Measurements from ENCODE around the gene CYSRT1.
"Not testable (repeated sequence)": the region's sequence is repeated elsewhere in the genome, so short reads cannot be mapped to it uniquely, and the experiment has no call there.

Gene CYSRT1

DNA sequence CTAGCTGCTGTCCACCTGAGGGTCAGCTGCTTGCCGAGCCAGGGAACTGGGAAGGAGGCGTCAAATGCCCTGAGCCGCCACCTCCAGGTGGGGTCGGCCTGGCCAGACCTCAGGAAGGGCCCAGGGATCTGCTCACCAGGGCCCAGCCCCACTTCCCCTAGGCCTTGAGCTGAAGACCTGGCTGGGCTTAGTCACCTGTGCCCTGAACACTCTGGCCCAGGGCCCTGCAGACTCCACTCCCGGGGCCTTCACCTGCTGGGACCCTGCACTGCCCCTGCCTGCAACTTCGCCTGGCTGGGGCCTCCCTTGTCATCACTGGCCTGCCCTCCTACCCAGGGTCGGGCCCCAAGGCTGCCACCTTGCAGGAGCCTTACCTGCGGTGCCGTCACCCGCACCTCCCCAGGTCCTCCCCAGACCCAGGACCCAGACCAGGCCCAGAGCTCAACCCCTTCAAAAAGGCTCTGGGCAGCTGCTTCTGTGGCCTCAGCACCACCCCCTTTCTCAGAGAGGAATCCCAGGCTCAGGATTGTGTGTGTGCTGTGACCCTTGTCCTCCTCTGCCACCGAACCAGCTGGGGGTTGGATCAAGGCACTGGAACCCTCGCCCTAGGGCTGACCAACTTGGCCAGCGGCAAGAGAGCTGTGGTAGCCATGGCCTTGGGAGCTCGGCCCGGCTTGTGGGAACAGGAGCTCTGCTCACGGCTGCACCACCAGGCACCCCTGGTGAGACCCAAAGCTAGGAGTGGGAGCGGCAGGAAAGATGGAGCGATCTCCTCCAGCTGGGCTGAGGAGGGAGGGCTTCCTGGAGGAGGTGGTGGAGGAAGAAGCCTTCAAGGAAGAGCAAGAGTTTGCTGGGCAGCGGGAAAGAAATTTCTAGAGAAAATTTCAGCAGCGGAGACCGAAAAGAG lies 29.0 kb downstream of the CYSRT1 start:
- DNase-seq = no peak

DNA sequence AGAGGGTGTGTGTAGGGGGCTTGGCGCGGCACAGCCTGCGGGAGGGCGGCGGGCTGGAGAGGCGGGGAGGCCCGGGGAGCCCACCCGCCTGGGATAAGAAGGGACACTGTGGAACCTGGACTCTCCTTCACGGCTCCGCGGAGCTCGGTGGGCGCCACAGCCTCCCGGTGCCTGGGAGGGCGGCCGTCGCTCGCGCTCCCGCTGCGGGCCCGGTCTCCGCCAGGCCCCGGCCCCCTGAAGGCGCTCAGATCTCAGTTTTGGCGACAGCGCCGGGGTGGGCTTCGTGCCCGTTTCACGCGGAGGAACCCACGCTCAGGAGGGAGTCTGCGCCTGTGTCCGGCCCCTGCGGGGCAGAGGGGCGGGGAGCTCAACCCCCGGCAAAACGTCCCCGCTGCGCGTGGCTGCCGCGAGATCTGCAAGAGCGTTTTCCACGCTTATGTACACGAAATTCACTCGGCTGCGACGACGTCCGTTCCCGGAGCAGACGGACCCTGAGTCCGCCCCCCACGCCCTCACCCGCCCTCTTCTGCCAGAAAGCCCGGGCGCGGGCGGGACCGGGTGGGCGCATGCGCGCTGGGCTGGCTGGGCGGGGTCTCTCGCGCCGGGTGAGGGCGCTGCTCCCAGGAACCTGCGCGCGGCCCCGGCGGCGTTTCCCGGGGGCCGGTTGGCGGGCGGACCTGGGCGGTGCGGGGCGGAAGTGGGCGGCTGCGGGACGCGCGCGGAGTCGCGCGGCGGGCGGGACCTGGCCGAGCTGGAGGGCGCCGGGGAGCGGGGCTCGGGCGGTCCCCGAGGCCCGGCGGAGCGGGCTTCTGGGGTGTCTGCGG lies 29.9 kb downstream of the CYSRT1 start, which contains the start of gene NELFB:
Gene NELFB (plus strand): TSS at position 704 of the 824 bp plus-strand sequence.
- peak; percentile 100 for DNase-seq

DNA sequence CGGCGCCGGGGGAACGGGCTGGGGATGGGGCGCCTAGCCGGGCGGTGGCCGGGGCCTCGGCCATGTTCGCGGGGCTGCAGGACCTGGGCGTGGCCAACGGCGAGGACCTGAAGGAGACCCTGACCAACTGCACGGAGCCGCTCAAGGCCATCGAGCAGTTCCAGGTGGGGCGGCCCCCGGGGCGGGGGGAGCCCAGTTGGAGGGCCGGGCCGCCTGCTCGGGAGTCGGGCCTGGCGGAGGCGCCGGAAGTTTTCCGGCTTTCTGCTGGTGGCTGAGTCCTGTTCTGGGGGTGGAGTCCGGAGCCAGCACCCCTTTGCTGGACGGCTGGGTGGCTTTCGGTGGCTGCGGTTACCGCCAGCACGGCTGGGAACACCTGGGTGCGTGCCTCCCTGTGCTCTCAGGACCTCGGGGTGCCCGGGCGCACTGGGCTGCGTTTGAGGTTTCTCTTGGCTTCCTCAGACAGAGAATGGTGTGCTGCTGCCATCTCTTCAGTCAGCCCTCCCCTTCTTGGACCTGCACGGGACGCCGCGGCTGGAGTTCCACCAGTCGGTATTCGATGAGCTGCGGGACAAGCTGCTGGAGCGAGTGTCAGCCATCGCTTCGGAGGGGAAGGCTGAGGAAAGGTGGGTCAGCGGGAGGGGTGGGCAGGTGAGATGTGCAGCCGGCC lies 30.6 kb downstream of the CYSRT1 start:
- DNase-seq = peak; percentile 77

DNA sequence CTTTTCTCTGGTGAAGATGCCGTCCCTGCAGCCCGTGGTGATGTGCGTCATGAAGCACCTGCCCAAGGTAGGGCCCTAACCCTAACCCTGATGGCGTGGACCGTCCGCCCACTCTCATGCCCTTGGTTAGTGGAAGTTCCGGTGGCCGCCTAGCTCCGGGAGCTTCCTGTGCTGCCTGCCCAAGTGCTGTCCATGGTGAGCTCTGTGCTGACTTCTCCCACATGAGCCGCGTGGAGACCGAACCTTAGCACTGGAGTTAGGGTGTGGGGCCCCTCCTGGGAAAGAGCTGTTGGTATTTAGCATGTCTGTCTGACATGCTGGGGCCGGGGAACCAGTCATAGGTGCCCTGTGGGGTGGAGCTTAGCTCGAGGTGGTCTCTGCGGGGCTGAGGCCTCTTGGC lies 31.4 kb downstream of the CYSRT1 start:
- no peak for DNase-seq

DNA sequence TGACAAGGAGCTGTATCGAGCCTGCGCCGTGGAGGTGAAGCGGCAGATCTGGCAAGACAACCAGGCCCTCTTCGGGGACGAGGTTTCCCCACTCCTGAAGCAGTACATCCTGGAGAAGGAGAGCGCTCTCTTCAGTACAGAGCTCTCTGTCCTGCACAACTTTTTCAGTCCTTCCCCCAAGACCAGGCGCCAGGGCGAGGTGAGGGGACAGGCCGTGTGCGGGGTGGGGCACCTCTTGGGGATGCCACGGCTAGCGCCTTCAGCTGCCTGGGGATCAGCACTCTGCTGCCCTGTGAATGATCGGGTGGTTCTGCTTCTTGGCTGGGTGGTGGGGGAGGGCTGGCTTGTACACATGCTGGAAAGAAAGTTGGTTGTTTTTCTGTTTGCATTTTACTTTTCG lies 31.9 kb downstream of the CYSRT1 start:
- DNase-seq = no peak

DNA sequence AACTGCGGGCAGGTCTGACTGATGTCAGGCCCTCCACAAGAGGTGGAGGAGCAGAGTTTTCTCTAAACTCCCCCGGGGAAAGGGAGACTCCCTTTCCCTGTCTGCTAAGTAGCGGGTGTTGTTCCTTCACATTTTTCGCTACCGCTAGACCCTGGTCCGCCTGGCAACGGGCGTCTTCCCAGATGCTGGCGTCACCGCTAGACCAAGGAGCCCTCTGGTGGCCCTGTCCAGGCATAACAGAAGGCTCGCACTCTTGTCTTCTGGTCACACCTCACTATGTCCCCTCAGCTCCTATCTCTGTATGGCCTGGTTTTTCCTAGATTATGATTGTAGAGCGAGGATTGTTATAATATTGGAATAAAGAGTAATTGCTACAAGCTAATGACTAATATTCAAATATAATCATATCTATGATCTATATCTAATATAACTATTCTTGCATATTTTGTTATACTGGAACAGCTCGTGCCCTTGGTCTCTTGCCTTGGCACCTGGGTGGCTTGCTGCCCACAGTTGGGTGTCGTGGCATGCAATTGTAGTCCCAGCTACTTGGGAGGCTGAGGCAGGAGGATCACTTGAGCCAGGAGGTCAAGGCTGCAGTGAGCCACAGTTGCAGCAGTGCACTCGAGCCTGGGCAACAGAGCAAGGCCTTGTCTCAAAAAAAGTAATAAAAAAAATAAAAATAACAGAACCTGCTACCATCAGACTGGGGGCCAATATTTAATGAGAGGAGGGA lies 37.4 kb downstream of the CYSRT1 start:
- not testable (repeated sequence) for DNase-seq

DNA sequence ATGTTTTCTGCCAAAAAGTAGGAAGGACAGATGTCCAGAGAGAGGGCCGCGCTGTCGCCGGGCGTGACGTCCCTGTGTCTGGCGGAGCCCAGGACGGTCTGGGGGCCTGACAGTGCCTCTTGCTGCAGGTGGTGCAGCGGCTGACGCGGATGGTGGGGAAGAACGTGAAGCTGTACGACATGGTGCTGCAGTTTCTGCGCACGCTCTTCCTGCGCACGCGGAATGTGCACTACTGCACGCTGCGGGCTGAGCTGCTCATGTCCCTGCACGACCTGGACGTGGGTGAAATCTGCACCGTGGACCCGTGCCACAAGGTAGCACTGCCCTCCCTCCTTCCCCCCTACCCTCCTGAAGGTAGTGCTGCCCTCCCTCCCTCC lies 37.9 kb downstream of the CYSRT1 start:
- DNase-seq = no peak

DNA sequence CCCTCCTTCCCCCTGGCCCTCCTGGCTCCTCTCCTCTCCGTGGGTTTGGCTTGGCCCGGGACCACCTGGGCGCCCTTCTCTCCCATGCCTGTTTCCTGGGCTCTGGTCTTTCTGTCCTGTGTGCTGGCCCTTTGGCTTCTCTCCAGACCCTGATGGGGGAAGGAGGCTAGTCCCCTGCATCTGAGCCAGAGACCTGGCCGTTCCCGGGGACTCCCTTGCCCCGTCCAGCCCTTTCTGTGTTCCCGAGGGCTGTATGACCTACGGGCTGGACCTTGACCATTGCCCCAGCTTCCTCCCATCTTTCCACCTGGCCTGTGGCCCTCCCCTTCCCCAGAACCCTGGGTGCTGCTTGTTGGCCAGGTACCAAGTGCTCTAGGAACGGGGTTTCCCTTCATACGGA lies 38.5 kb downstream of the CYSRT1 start:
- no peak for DNase-seq

DNA sequence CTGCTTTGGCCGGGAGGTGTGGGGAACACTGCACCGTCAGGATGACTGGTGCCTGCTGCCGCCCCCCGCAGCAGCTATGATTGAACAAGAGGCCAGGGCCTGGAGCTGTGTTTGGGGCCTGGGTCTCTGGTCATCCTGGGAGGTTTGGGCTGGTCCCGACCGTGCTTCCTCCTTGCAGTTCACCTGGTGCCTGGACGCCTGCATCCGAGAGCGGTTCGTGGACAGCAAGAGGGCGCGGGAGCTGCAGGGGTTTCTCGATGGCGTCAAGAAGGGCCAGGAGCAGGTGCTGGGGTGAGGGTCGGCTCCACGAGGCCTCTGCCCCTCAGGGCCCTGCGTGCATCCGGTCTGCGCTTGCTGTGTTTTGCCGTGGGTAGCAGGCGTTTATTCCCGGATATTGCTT lies 39.1 kb downstream of the CYSRT1 start:
- no peak for DNase-seq

DNA sequence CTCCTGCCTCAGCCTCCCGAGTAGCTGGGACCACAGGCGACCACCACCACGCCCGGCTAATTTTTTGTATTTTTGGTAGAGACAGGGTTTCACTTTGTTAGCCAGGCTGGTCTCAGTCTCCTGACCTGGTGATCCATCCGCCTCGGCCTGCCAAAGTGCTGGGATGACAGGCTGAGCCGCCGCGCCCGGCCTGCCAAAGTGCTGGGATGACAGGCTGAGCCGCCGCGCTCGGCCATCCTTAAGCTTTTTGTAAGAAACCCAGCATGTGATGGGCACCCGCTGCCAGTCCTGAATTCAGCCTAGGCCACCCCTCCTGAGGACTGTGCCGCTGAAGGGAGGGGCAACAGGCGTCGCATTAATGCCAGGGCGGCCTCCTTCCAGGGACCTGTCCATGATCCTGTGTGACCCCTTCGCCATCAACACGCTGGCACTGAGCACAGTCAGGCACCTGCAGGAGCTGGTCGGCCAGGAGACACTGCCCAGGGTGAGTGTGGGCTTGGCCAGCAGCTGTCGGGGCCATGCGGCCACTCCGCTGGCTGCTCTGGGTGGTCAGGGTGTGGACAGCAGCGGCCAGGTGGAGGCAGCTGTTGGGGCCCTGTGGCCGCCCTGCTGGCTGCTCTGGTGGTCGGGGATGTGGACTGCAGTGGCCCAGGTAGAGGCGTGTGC lies 40.7 kb downstream of the CYSRT1 start:
- no peak for DNase-seq

DNA sequence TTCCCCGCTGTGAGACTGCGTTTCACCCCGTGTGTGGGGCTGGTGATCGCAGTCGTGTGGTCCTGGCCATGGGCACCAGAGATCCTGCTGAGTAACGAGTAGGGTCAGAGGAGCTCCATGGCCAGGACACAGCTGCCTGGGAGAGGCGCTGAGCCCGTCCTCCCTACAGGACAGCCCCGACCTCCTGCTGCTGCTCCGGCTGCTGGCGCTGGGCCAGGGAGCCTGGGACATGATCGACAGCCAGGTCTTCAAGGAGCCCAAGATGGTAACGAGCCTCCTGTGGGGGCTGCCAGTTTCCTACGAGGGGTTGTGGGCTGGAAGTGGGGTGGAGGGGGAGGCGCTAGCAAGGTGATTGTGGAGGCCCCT lies 41.2 kb downstream of the CYSRT1 start:
- no peak for DNase-seq

DNA sequence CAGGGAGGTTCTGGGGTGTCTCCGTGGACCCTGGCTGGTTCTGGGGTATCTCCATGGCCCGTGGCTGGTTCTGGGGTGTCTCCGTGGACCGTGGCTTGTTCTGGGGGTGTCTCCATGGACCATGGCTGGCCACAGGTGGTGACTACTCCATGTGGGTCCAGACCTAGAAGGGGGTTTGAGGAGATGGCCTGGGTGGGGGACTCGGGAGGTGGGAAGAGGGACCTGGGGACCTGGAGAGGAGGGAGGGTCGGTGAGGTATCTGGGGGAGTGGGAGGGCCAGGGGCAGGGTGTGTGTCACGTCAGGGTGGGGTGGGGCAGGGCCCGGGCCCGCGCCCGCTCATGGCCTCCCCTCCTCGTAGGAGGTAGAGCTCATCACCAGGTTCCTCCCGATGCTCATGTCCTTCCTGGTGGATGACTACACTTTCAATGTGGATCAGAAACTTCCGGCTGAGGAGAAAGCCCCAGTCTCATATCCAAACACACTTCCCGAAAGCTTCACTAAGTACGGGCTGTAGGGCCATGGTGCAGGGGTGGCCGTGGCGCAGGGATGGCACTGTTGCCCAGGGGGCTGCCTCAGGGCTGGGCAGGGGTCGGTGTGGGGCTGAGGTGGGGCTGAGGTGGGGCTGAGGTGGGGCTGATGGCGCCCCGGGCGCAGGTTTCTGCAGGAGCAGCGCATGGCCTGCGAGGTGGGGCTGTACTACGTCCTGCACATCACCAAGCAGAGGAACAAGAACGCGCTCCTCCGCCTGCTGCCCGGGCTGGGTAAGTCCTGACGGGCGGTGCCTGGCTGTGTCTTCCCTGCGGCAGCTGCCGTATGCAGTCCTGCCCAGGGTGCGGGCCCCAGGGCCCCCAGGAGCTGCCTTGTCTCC lies 41.8 kb downstream of the CYSRT1 start:
- DNase-seq = no peak

DNA sequence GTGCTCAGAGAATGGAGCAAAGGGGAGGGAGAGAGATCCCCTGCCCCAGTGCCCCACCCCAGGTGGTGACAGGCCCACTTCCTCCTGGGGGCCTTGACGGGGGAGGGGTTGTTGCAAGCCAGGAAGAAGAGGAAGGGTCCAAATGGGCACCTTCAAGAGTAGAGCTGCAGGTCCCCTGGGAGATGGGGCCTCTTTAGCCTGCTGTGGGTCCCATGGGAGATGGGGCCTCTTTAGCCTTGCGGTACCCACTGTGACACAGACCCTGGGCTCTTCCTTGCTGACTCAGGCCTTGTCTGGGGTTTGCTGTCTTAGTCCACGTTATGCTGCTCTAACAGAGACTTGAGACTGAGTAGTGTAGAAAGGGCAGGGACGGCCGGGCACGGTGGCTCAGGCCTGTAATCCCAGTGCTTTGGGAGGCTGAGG lies 43.0 kb downstream of the CYSRT1 start:
- DNase-seq = no peak

DNA sequence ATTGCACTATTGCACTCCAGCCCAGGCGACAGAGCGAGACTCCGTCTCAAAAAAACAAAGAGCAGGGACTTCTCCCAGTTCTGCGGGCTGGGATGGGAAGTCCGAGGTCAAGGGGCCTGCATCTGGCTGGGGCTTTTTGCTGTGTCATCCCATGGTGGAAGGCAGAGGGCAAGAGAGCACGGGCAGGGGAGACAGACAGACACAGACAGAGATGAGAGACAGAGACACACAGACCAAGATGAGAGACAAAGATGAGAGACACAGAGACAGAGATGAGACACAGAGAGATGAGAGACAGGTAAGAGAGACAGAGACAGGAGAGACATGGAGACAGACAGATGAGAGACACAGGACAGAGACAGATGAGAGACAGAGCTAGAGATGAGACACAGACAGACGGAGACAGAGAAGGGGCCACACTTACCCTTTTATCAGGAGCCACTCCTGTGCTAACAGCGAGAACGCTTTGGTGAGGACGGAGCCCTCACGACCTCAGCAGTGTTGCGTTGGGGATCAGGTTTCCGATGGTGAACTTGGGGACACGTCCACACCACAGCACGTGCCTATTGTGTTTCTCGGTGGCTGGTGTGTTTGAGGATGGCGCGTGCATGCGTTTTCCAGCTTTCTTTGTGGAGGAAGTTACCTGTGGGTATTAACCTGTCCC lies 43.7 kb downstream of the CYSRT1 start:
- DNase-seq = no peak

DNA sequence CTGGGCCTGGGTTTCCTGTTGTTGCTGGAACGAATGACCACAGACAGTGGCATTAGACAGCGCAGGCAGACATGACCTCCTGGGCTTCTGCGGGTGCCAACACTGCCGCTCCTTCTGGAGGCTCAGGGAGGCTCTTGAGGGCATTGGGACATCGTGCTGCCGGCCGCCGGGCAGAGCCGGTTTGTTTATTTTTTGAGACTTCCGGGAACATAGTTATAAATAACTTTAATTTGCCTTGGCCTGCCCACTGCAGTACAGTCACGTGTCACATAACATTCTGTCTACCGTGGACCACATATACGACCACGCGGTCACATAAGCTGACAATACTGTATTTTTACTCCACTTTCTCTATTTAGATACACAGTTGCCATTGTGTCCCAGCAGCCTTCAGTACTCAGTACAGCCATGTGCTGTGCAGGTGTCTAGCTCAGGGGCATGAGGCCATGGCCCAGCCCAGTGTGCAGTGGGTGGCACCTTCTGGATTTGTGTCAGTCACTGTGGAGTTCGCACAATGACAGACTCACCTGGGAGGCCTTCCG lies 44.3 kb downstream of the CYSRT1 start:
- no peak for DNase-seq

DNA sequence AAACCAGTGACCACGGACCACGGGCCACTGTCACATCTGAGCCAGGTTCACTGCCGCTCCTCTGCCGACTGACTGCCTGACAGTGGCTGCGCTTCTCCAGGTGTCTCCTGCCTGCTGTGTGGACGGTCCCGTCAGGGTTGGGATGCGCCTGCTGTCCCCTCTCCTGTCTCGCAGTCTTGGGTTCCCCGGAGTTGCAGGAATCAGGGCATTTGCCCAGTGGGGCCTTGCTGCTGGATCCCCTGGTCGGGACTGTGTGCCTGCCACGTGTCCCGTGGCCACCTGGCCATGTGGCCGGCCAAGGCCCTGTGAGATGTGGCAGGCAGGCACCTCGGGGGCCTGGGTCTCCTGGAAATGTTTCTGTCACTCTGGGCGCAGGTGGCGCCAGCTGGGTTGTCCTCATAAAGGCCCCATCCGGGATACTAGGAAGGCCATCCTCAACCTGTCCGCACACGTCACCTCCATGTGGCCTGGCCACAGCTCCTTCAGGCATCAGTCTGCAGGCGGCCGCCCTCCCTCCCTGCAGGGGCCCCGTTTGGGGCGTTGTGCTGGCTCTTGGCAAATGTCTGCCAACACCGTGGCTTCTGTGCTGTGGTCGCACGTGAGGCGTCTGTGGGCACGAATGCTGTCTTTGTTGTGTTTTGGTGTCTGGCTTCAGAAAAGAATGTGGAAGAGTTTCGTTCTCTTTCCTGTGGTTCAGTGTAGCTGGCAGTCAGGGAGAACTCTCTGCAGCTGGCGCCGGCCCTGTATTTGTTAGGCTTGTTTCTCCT lies 46.1 kb downstream of the CYSRT1 start:
- DNase-seq = no peak

DNA sequence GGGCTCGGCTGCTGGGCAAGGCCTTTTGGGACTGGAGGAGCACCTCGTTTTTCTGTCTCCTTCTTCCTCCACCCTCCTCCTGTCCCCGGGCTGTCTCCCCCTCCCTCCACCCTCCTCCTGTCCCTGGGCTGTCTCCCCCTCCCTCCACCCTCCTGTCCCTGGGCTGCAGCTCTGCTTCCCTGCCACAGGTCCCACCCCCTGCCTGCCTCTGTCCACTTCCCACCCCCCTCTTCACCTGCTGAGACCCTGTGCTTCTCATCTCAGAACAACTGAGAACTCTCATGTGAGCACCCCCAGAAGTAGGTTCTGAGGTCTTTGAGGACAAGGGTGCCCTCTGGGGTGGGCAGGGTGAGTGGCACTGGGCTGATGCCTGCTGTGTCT lies 46.7 kb downstream of the CYSRT1 start:
- DNase-seq = no peak

DNA sequence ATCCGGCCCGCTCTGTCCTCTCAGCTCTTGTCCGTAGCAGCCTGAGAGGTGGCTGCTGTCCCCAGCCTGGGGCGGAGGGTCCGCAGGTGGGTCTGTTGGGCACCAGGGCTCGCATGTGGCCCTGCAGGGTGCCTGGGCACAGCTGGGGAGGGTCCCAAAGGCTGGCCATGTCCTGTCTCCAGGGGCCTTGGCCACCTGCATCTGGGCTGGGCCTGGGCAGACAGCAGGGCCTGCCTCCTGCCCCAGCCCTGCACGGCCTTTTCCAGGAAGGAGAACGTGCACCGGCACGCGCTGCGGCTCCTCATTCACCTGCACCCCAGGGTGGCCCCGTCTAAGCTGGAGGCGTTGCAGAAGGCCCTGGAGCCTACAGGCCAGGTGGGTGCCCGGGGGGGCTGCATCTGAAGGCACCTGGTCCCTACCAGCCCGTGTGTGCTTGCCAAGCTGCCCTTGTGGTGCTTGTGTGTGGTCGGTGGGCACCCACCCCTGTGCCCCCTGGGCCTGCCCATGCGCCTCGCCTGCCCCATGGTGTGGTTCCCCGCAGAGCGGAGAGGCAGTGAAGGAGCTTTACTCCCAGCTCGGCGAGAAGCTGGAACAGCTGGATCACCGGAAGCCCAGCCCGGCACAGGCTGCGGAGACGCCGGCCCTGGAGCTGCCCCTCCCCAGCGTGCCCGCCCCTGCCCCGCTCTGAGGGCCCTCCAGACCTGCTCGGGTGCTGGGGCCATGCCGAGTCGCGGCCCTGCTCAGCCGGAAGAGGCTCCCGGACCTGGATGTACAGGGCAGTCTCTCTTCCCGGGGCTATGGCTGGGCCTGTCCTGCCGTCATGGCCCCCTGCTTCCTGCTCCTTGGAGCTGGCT lies 47.5 kb downstream of the CYSRT1 start:
- no peak for DNase-seq

DNA sequence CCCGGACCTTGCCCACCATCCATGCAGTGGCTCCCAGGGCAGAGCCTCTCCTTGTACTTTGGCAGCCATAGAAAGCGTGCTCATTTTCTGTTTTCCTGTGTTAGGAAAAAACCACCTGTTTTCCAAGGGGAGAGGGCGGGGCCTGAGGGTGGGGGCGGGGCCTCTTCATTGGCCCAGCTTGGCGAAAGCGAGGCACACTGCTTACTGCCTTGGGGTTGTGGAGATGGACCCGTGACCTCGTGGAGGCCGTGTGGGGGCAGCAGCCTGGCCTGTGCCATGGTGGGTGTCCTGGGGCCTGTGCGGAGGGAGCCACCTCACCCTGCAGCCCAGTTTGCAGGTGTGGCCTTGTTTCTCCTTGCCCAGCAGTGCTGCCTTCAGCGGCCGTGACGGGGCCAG lies 48.1 kb downstream of the CYSRT1 start:
- no peak for DNase-seq
